HFFc6 (cell line): Measurements from ENCODE around the gene HNRNPA3. TPM values are rescaled to one million over a fixed set of nuclear protein-coding genes. Genes with fewer than 3 reads are reported as not detected.
A peak's percentile ranks its signal among the peaks of the same experiment; 100 is the strongest.

Experiments used
- DNase-seq: peaks from one replicate; pipeline ENCODE4 v3.0.0-alpha.2; 2018
- H3K27ac Mint-ChIP-seq: 2 replicates; pipeline ENCODE4 v1.8.0; 2020; ENCODE audit warnings: mild to moderate bottlenecking, mixed read lengths
- H3K27me3 Mint-ChIP-seq: 2 replicates; pipeline ENCODE4 v1.8.0; 2021; ENCODE audit warnings: mild to moderate bottlenecking, moderate library complexity, mixed read lengths; ENCODE audit not compliant: insufficient read depth
- H3K36me3 Mint-ChIP-seq: 2 replicates; pipeline ENCODE4 v1.8.0; 2021; ENCODE audit warnings: low read depth, mixed read lengths
- H3K4me1 Mint-ChIP-seq: 2 replicates; pipeline ENCODE4 v1.8.0; 2020; ENCODE audit warnings: low read depth, mixed read lengths
- H3K4me3 Mint-ChIP-seq: 2 replicates; pipeline ENCODE4 v1.8.0; 2020; ENCODE audit warnings: mild to moderate bottlenecking, moderate library complexity, mixed read lengths
- H3K9me3 Mint-ChIP-seq: 2 replicates; pipeline ENCODE4 v1.8.0; 2020; ENCODE audit warnings: mild to moderate bottlenecking, mixed read lengths
- total RNA-seq, 6 experiments: library from RNA; stranded (reverse); fragmentation: NEBNext Ultra II Directional; extraction: Animal tissue kit (Norgen Biotek cat#: 25700); gene quantifications; 2 replicates in 1 of 6; 3 replicates in 5 of 6; pipeline ENCODE4 v1.2.3, GENCODE V29; 2021
- TF ChIP-seq, protein P1 (sequence below): fragments of 200-600 bp; sonication (generic); IDR thresholded peaks from 2 replicates; pipeline ENCODE4 v1.5.0; 2021; ENCODE audit warnings: antibody characterized with exemption, mild to moderate bottlenecking

HNRNPA3 gene
- total RNA-seq, 6 experiments from 2014 or later, result 165 to 253 (median 205) TPM

DNA sequence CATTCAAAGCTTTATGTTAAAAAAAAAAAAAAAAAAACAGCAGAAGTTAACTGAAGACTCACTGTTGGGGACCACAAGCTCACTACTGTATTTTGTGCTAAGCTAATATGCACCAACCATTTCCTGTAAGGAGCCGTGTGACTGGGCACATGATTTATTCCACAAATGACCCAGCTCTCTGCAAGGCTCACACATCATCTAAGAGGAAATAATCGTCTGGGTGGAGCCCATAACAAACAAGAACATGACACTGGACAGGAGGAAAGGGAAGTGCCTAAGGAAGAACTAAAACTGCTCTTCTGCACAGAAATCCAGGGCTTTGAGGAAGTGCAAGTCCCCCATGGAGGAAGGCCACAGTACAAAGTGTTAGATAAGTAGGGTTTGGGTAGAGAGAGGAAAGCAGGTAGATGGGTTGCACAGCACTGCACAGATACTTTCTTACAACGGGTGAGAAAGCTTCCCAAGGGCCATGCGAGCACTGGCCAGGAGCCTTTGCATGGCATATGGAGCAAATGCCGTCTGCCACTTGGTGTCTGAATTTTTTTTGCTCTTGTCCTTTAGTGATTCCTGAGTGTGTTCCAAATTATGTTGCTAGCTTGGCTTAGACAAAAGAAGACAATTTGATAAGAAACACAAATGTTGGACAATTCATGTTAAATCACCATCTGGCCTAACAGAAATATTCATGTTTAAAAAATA is 27.5 kb downstream of the HNRNPA3 start:
- Mint-ChIP-seq H3K27ac (peak overlapping the region; percentile 98), H3K9me3 (no peaks in the 10 kb centered on the region), H3K4me1 (peaks cover 78% of the 10 kb centered on the region), H3K4me3 (peak overlapping the region; percentile 83), H3K27me3 (no peaks in the 10 kb centered on the region), H3K36me3 (peaks cover 10% of the 10 kb centered on the region)
- TF ChIP-seq, protein P1, sequence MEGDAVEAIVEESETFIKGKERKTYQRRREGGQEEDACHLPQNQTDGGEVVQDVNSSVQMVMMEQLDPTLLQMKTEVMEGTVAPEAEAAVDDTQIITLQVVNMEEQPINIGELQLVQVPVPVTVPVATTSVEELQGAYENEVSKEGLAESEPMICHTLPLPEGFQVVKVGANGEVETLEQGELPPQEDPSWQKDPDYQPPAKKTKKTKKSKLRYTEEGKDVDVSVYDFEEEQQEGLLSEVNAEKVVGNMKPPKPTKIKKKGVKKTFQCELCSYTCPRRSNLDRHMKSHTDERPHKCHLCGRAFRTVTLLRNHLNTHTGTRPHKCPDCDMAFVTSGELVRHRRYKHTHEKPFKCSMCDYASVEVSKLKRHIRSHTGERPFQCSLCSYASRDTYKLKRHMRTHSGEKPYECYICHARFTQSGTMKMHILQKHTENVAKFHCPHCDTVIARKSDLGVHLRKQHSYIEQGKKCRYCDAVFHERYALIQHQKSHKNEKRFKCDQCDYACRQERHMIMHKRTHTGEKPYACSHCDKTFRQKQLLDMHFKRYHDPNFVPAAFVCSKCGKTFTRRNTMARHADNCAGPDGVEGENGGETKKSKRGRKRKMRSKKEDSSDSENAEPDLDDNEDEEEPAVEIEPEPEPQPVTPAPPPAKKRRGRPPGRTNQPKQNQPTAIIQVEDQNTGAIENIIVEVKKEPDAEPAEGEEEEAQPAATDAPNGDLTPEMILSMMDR, result no peak
- DNase-seq, result peak; percentile 51

GRCh38 chr2:177241711-177242120 is 29.1 kb downstream of the HNRNPA3 start:
- no peaks in the 10 kb centered on the region for H3K9me3 Mint-ChIP-seq
- TF ChIP-seq, protein P1, result no peak
- H3K36me3 Mint-ChIP-seq, result peaks cover 5% of the 10 kb centered on the region
- H3K4me3 Mint-ChIP-seq, result peak overlapping the region; percentile 83
- DNase-seq, result peak; percentile 28
- H3K4me1 Mint-ChIP-seq, result peaks cover 87% of the 10 kb centered on the region
- no peaks in the 10 kb centered on the region for H3K27me3 Mint-ChIP-seq
- H3K27ac Mint-ChIP-seq, result peak overlapping the region; percentile 98

GRCh38 chr2:177242121-177242987 is 29.8 kb downstream of the HNRNPA3 start:
- Mint-ChIP-seq H3K9me3 (no peaks in the 10 kb centered on the region), H3K36me3 (peaks cover 5% of the 10 kb centered on the region), H3K4me1 (peaks cover 91% of the 10 kb centered on the region), H3K27me3 (no peaks in the 10 kb centered on the region), H3K27ac (peak overlapping the region; percentile 98), H3K4me3 (peak overlapping the region; percentile 83)
- TF ChIP-seq, protein P1, result no peak
- peak; percentile 94 for DNase-seq

DNA sequence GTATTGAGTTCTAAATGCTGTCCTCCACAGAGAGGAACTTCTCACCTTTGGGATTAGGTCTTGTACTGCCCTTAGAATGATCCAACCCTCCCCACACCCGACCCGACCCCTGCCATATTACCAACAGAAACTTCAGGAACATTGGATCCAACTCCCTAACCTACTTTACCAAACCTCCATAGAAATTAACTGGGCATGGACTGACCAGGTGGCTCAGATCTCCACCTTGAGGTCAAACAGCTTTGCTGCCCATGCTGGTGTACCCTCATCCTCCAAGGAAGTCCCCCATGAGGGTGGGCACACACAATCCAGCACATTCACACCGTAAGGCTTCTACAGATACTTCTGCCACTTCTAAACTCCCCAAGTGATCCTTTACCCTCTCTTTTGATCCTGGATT is 30.5 kb downstream of the HNRNPA3 start:
- DNase-seq, result no peak
- H3K4me1 Mint-ChIP-seq, result peaks cover 86% of the 10 kb centered on the region
- H3K36me3 Mint-ChIP-seq, result peaks cover 5% of the 10 kb centered on the region
- H3K4me3 Mint-ChIP-seq, result peak overlapping the region; percentile 83
- H3K27me3 Mint-ChIP-seq, result no peaks in the 10 kb centered on the region
- no peaks in the 10 kb centered on the region for H3K9me3 Mint-ChIP-seq
- TF ChIP-seq, protein P1, result 0 out of 2 replicates have a peak, but pooled peaks have one; percentile 16
- H3K27ac Mint-ChIP-seq, result peak overlapping the region; percentile 98

GRCh38 chr2:177243476-177243875 is 30.9 kb downstream of the HNRNPA3 start:
- Mint-ChIP-seq H3K27me3 (no peaks in the 10 kb centered on the region), H3K4me3 (peak overlapping the region; percentile 83), H3K4me1 (peaks cover 82% of the 10 kb centered on the region), H3K36me3 (peaks cover 5% of the 10 kb centered on the region), H3K27ac (peak overlapping the region; percentile 98), H3K9me3 (no peaks in the 10 kb centered on the region)
- TF ChIP-seq, protein P1, result 0 out of 2 replicates have a peak, but pooled peaks have one; percentile 1
- no peak for DNase-seq
